ENCODE data around the gene BPIFB4.

DNA sequence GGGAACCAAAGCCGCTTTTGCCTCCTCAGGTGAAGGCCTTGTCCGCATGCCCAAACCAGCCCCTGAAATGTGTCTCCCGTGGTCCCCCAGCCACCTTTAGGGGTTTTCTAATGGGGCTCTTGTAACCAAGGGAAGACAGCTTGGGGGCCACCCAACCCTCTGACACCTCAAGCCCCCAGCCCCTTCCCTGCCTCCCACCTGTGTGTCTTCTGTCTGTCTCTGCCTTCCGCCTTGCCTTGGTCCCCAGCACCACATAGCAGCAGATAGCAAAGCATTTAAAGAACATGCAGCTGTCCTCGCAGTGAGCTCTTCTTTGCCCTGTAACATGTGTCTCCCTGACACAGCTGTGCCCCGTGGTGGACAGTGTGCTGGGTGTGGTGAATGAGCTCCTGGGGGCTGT lies 16.2 kb upstream of the BPIFB4 start:
- TF ChIP-seq, protein P1, sequence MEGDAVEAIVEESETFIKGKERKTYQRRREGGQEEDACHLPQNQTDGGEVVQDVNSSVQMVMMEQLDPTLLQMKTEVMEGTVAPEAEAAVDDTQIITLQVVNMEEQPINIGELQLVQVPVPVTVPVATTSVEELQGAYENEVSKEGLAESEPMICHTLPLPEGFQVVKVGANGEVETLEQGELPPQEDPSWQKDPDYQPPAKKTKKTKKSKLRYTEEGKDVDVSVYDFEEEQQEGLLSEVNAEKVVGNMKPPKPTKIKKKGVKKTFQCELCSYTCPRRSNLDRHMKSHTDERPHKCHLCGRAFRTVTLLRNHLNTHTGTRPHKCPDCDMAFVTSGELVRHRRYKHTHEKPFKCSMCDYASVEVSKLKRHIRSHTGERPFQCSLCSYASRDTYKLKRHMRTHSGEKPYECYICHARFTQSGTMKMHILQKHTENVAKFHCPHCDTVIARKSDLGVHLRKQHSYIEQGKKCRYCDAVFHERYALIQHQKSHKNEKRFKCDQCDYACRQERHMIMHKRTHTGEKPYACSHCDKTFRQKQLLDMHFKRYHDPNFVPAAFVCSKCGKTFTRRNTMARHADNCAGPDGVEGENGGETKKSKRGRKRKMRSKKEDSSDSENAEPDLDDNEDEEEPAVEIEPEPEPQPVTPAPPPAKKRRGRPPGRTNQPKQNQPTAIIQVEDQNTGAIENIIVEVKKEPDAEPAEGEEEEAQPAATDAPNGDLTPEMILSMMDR (IDR thresholded peaks at IDR 0.05), result no peak
- TF ChIP-seq EZH2 (IDR thresholded peaks at IDR 0.05; ENCODE audit: borderline replicate concordance, insufficient read depth, low read depth, low read length, poor library complexity, severe bottlenecking), result no peak
